ENCODE results near the gene BBX. TPM values are rescaled to one million over a fixed set of nuclear protein-coding genes. Genes with fewer than 3 reads are reported as not detected.

Gene BBX
- total and polyA plus RNA-seq, 2 of the 13 experiments (the other 11 are each of a cell fraction or from before 2014, with no cell fraction given), result 13.7 to 23.2 TPM

- TF ChIP-seq, protein P1, sequence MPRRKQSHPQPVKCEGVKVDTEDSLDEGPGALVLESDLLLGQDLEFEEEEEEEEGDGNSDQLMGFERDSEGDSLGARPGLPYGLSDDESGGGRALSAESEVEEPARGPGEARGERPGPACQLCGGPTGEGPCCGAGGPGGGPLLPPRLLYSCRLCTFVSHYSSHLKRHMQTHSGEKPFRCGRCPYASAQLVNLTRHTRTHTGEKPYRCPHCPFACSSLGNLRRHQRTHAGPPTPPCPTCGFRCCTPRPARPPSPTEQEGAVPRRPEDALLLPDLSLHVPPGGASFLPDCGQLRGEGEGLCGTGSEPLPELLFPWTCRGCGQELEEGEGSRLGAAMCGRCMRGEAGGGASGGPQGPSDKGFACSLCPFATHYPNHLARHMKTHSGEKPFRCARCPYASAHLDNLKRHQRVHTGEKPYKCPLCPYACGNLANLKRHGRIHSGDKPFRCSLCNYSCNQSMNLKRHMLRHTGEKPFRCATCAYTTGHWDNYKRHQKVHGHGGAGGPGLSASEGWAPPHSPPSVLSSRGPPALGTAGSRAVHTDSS (CRISPR knock-in tag; conservative IDR thresholded peaks at IDR 0.05), result no peak
- TF ChIP-seq ZNF296 (CRISPR knock-in tag; conservative IDR thresholded peaks at IDR 0.05) (no peak), TCF7L2 (IDR thresholded peaks at IDR 0.05; ENCODE audit: low read depth, low read length) (no peak), NAIF1 (CRISPR knock-in tag; IDR thresholded peaks at IDR 0.05; ENCODE audit: borderline replicate concordance) (no peak), JUN (CRISPR knock-in tag; IDR thresholded peaks at IDR 0.05) (no peak), NCOR1 (IDR thresholded peaks at IDR 0.05; ENCODE audit: borderline replicate concordance, low read length) (no peak), HNRNPH1 (optimal IDR thresholded peaks at IDR 0.05; ENCODE audit: low read depth, low read length) (no peak), ZSCAN20 (CRISPR knock-in tag; IDR thresholded peaks at IDR 0.05; ENCODE audit: borderline replicate concordance) (no peak), ZUFSP (CRISPR knock-in tag; IDR thresholded peaks at IDR 0.05; ENCODE audit: borderline replicate concordance) (no peak), MLLT10 (CRISPR knock-in tag; IDR thresholded peaks at IDR 0.05) (no peak), ZNF335 (CRISPR knock-in tag; IDR thresholded peaks at IDR 0.05) (no peak), ATM (IDR thresholded peaks at IDR 0.05; ENCODE audit: borderline replicate concordance) (no peak), ZFP91 (CRISPR knock-in tag; IDR thresholded peaks at IDR 0.05; ENCODE audit: borderline replicate concordance) (no peak), ZBTB10 (CRISPR knock-in tag; IDR thresholded peaks at IDR 0.05; ENCODE audit: borderline replicate concordance) (no peak), KDM1A (CRISPR knock-in tag; IDR thresholded peaks at IDR 0.05) (0 out of 2 replicates have a peak, but pooled peaks have one; percentile 33), ZNF337 (CRISPR knock-in tag; IDR thresholded peaks at IDR 0.05; ENCODE audit: borderline replicate concordance, low read depth) (no peak)
- TF ChIP-seq, protein P2, sequence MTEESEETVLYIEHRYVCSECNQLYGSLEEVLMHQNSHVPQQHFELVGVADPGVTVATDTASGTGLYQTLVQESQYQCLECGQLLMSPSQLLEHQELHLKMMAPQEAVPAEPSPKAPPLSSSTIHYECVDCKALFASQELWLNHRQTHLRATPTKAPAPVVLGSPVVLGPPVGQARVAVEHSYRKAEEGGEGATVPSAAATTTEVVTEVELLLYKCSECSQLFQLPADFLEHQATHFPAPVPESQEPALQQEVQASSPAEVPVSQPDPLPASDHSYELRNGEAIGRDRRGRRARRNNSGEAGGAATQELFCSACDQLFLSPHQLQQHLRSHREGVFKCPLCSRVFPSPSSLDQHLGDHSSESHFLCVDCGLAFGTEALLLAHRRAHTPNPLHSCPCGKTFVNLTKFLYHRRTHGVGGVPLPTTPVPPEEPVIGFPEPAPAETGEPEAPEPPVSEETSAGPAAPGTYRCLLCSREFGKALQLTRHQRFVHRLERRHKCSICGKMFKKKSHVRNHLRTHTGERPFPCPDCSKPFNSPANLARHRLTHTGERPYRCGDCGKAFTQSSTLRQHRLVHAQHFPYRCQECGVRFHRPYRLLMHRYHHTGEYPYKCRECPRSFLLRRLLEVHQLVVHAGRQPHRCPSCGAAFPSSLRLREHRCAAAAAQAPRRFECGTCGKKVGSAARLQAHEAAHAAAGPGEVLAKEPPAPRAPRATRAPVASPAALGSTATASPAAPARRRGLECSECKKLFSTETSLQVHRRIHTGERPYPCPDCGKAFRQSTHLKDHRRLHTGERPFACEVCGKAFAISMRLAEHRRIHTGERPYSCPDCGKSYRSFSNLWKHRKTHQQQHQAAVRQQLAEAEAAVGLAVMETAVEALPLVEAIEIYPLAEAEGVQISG (CRISPR knock-in tag; IDR thresholded peaks at IDR 0.05), result no peak
- TF ChIP-seq, protein P3, sequence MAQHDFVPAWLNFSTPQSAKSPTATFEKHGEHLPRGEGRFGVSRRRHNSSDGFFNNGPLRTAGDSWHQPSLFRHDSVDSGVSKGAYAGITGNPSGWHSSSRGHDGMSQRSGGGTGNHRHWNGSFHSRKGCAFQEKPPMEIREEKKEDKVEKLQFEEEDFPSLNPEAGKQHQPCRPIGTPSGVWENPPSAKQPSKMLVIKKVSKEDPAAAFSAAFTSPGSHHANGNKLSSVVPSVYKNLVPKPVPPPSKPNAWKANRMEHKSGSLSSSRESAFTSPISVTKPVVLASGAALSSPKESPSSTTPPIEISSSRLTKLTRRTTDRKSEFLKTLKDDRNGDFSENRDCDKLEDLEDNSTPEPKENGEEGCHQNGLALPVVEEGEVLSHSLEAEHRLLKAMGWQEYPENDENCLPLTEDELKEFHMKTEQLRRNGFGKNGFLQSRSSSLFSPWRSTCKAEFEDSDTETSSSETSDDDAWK (CRISPR knock-in tag; IDR thresholded peaks at IDR 0.05), result no peak
These were observed 166.6 kb downstream of the BBX start (continued) for GRCh38 chr3:107689355-107689754.
